ENCODE results near the gene DNTTIP2.
A peak's percentile ranks its signal among the peaks of the same experiment; 100 is the strongest.
"Not testable (repeated sequence)": the region's sequence is repeated elsewhere in the genome, so short reads cannot be mapped to it uniquely, and the experiment has no call there.

Gene DNTTIP2

DNA sequence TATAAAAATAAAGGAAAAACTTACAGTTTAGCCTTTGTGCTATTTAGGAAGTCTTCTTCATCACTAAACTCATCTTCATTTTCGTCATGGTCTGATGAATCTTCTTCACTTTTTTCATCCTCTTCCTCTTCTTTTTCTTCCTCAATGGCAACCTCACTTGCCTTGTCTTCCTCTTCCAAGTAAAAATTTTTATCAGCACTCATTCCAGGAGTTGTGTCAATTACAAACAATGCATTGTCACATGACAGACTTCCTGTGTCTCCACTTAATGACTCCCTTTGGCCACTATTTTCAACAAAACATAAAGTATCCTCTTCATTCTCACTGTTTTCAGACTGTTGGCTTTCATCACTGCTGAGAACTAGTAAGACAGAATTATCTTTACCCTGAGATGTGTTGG lies 2.8 kb downstream of the DNTTIP2 start:
- no peak for DNase-seq

DNA sequence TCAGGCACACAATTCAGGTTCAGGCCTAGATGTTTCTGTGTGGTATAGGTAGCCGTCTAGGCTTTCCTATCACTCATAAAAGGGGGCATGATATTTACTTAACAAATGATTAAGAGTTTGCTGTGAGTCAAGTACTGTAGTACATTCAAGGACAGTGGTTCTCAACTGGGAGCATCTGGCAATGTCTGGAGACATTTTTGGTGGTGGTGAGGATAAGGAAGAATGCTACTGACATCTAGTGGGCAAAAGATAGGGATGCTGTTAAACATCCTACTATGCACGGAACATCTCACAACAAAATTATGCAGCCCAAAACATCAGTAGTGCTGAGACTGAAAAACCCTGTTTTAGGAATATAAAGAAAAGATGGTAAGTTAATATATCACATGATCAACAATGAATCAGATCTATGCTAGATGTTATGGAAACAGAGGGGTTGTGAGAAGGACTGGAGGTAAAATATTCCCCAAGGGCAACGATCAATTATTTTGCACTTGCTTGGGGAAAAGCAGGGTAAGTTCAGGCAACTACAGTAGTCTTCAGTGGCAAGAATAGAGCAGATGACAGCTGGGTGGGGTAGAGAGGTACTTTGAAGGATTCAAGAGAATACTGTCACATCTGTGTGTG lies 4.9 kb downstream of the DNTTIP2 start:
- DNase-seq, result peak; percentile 20

GRCh38 chr1:93871366-93871765 lies 7.6 kb downstream of the DNTTIP2 start:
- no peak for DNase-seq

- no peak for DNase-seq
Observed at GRCh38 chr1:93869653-93870052, 9.4 kb downstream of the DNTTIP2 start.

GRCh38 chr1:93868492-93868891 lies 10.5 kb downstream of the DNTTIP2 start:
- not testable (repeated sequence) for DNase-seq

- DNase-seq, result no peak
Observed at GRCh38 chr1:93865253-93865652, 13.8 kb downstream of the DNTTIP2 start.

DNA sequence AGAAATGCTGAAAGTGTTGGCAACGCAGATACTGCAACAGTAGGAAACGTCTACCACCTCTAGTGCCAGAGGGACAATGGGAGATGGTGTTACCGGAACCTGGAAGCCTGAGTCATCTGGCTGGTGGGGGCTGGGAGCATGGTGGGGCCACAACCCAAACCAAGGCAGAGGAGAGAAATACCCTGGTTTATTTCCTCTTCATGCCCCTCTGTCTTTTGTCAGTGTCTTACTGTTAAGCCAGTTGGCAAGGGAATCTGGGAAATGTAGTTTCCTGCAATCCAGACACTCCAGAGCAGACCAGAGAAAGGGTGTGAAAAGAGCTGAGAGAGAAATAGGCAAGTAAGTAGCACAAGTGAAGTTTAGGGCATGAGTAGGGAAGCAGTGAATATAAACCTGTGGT lies 14.8 kb downstream of the DNTTIP2 start:
- no peak for DNase-seq

GRCh38 chr1:93857653-93858052 lies 21.4 kb downstream of the DNTTIP2 start:
- not testable (repeated sequence) for DNase-seq

- DNase-seq, result not testable (repeated sequence)
Observed at GRCh38 chr1:93855983-93856382, 23.0 kb downstream of the DNTTIP2 start.

DNA sequence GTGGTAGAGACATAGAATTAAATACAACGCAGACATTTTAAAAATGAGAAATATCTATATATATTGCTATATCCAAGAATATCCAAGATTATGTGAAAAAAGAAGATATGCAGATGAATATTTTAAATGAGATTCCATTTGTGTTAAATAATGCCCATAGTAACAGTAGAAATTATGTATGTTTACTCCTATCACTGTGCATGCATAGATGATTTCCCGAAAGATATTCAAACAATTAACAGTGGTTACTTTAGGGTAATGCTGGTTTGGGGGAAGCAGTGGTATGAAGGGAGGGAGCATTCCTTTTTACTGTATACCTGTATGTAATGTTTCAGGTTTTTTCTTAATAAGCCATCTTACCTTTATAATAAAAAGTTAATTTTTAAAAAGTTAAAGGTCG lies 25.1 kb downstream of the DNTTIP2 start:
- no peak for DNase-seq

DNA sequence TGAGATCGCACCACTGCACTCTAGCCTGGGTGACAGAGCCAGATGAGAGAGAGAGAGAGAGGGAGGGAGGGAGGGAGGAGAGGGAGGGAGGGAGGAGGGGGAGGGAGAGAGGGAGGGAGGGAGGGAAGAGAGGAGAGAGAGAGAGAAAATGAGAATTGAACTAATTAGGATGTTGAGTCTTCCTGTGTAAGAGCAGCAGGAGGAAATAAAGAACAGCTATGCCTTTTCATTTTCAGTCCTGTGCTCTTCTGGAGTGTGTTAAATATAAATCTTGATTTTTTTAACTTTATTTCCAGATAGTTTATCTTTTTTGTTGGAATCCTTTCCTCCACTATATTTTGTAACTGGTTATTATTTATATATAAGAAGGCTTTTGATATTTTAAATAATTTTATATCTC lies 27.1 kb downstream of the DNTTIP2 start:
- DNase-seq, result no peak

DNA sequence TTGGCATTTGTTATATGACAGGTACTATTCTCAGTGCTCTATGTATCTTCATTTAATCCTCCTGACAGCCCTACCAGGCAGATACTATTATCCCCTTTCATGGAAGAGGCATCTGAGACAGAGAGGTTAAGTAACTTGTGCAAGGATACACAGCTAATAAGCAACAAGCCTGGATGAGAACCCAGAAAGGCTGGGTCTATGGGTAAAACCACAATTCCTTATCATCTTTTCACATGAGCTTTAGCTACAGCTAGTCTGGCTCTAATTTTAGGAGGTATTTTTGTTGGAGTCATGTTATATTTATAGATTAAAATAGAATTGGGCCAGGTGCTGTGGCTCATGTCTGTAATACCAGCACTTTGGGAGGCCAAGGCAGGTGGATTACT lies 27.7 kb downstream of the DNTTIP2 start:
- DNase-seq, result no peak

GRCh38 chr1:93850687-93851326 lies 28.2 kb downstream of the DNTTIP2 start:
- peak; percentile 27 for DNase-seq

GRCh38 chr1:93848350-93848883 lies 30.6 kb downstream of the DNTTIP2 start:
- no peak for DNase-seq

DNA sequence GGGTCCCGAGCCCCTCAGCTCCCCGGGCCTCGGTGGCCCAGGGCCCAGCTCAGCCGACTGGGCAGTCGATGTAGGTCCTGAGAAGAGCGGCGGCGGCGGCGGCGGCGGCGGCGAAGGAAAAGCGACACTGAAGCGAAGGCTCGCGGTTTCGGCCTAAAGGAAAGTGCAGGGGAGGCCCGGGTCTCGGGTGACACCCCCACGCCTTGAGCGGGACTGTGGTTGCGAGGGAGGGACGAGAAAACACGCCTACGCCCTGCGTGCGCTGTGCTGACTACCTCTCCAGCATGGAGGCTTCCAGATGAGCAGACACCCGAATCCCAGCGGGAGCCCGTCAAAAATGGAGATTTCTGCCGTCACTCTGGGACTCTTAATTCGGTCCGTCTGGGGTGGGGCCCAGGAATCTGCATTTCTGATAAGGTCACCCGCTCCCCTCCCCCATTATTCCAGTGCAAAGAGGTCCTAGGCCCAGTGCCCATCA lies 31.2 kb downstream of the DNTTIP2 start:
- peak; percentile 83 for DNase-seq

DNA sequence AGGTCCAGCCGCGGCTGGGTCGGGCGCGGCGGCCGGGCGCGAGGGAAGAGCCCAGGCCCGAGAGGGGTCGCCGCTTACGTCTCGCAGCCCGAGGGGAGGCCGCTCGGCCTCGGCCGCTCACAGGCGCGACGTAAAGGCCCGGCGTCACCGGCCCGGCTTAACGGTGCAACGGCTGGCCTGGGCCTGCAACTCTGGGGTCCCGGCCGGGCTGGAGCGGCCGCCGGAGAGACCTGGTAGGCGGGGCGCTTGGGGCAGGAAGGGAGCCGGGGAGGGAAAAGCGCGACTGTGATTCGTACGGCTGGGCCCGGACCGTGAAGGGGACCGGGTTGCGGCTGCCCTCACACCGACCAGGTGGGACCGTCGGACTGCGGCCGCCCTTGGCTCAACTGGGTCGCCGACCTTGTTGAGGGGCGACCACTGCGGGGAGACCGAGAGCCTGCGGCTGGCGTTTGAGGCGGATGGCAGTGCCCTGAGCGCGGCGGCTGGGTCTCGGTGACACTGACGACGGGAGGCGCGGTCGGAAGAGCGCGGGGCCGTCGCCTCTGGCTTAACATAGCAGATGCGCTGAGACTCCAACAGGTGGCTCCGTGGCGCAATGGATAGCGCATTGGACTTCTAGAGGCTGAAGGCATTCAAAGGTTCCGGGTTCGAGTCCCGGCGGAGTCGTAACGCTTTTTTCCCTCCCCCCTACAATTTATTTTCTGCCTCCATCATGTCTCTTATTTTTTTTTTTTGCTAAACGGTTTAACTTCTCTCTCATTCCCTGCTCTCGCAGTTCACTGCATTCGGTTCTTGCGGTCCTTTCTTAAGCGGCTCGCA lies 31.8 kb downstream of the DNTTIP2 start:
- peak; percentile 91 for DNase-seq

DNA sequence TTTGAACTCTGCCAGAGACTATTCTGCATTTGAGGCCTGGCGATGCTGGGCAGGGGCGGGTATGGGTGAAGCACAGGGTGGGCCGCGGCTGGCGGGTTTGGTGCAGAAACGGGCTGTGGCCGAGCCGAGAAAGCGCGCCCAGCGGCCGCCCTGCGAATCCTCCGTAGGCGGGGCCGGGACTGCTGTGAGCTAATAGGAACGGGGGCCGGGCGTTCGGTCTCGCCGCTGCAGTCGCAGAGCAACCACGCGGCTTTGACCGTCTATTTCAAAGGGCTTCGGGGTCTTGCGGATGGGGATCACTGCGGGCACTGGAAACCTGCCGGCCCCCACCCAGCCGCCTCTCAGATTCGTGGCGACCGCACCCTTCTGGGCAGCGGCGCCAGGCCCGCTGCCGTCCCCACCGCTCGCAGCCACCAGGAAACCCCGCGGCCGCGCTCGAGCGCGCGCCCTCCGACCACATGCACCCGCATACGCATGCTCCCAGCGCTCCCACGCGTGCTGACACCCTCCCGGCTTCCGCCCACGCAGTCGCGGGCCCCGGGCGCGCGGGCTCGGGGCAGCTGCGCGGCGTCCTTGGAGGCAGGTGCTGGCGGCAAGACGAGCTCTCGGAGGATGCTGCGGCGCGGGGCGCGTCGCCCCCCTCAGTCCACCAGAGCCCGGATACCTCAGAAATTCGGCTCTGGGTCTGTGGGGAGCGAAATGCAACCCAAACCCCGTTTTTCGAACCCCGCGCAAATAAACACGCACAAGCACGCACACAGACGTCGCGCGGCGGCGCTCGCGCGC lies 32.6 kb downstream of the DNTTIP2 start:
- DNase-seq, result peak; percentile 90

DNA sequence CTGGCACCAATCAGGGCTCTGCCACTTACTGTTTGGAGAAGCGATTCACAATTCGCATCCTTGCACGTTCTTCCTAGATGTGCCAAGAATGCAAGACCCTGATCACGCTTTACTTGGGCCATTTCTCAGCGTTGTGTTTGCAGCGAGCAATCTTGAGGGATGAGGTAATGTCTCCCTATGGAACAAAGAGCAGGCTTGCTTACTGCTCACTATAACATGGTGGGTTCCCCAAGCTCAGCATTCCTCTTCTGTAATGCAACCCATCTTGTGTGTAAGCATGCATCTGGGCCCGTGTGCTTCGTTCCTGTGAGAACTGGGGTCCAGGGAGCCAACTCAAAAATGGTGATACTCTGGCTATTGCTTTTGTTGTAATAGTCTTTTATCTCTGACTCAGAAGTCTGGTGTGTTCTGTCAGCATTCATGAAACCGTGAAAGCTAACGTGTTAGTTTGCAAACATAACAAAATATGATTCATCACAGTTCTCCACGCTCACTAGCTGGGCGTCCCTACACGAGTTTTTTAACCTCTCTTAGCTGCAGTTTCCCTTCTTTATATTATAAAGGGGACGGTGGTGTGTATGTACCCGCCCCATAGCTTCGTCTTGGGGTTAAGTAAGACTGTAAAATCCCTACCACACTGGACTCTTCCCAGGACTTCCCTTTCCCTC lies 33.3 kb downstream of the DNTTIP2 start:
- DNase-seq, result peak; percentile 64

GRCh38 chr1:93844262-93845045 lies 34.6 kb downstream of the DNTTIP2 start:
- DNase-seq, result peak; percentile 59

DNA sequence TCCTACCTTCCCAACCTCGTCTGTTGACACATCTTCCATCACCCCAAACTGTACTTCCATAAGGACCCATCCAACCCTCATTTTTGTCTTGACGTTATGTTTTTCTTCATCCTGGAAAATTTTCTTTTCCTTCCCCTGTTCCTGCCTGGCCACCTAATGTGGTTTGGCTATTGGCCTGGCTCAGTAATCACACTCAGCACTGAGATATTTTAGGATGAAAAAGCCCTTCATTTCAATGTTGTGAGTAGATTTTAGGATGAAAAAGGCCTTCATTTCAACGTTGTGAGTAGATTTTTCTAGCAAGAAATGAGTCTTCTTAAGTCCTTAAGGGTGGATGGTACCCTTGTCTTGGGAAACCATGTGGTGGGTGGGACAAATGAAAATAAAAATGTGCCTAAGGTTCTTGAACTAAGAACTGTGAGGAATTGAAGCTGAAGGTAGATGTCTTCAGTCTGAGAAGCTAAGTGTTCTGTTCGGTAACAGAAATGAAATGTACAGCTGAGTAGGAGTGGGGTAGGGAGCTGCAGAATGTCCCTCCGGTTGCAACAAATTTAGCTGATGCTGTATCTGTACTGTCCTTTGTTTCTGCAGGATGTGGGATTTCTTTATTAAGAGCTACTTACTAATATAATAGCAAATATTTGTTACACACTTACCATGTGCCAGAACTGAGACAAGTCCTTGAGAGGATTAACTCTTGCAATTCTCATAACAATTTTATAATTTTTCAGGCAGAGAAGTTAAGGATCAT lies 36.1 kb downstream of the DNTTIP2 start:
- DNase-seq, result no peak

DNA sequence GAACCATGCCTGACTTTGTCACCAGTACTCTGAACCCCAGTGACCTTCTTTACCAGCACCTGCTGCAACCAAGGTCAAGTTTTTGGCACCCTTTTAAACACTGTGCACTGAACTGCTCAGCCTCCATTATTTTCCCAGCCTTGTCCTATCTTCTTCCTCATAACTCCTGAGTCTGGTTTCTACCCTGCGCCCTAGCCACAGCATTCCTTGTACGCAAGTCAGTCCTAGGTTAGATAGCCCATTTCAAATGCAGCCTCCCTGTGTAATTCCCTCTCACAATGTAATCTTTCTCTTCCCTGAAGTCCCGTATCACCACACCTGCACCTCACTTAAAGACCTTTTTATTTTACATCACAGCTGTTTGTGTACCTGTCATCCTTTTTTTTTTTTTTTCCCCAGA lies 37.2 kb downstream of the DNTTIP2 start:
- DNase-seq, result no peak

Data from CD4-positive, alpha-beta T cell treated with Interleukin-17A for 4 hours (primary cell).